GM13976 (cell line): Measurements from ENCODE around the gene C4orf50.

Source experiments
- DNase-seq: peaks from one replicate; pipeline ENCODE4 v3.0.0; 2012; ENCODE audit warnings: low spot score
- CTCF ChIP-seq: IDR thresholded peaks from 2 replicates; pipeline ENCODE4 v1.5.1; 2012; ENCODE audit warnings: borderline replicate concordance, mild to moderate bottlenecking; ENCODE audit not compliant: insufficient read depth; ENCODE audit errors: extremely low read depth, missing control alignments, control extremely low read depth
- in situ Hi-C: fragments of 300-500 bp; cut with MboI; formaldehyde crosslinking; loops from one replicate; pipeline ENCODE4 v1.12.0; 2022; ENCODE audit warnings: low sequenced_read_pairs, mixed read lengths, inconsistent platforms; ENCODE audit not compliant: unreplicated experiment

C4orf50 gene

GRCh38 chr4:6046526-6047129, 28.4 kb upstream of the C4orf50 start:
- in situ Hi-C loops: no loop called here
- TF ChIP-seq CTCF: no peak
- no peak for DNase-seq

GRCh38 chr4:6044805-6045204, 26.6 kb upstream of the C4orf50 start:
- TF ChIP-seq CTCF: no peak
- in situ Hi-C loops: no loop called here
- DNase-seq: no peak

GRCh38 chr4:6044276-6044675, 26.0 kb upstream of the C4orf50 start:
- no peak for TF ChIP-seq CTCF
- in situ Hi-C loops: no loop called here
- no peak for DNase-seq

- in situ Hi-C loops: no loop called here
- TF ChIP-seq CTCF: no peak
- no peak for DNase-seq
Measured at GRCh38 chr4:6043843-6044242, 25.6 kb upstream of the C4orf50 start.

- no peak for TF ChIP-seq CTCF
- DNase-seq: no peak
- in situ Hi-C loops: no loop called here
Measured at GRCh38 chr4:6043188-6043587, 25.0 kb upstream of the C4orf50 start.

GRCh38 chr4:6042293-6043063, 24.2 kb upstream of the C4orf50 start:
- TF ChIP-seq CTCF: no peak
- in situ Hi-C loops: no loop called here

More at GRCh38 chr4:6042293-6043063, 24.2 kb upstream of the C4orf50 start:
- no peak for DNase-seq
